Sigmoid colon (tissue), 3 donors: ENCODE data around the gene DNAAF1.

Source experiments
- POLR2A ChIP-seq, 2 donors: fragments of 450-650 bp; IDR thresholded peaks; one replicate each; pipeline ENCODE4 v1.6.1; 2016; ENCODE audit warnings: antibody characterized with exemption in 2 of 2, mild to moderate bottlenecking in 2 of 2, moderate library complexity in 2 of 2
- TF ChIP-seq, protein P1 (sequence below), 4 experiments: fragments of 450-650 bp in 3 of 4; fragments of 200-600 bp in 1 of 4; IDR thresholded peaks; one replicate each; pipeline ENCODE4 v1.5.1; 2016 to 2019; ENCODE audit warnings: antibody characterized with exemption in 4 of 4, mild to moderate bottlenecking in 3 of 4, moderate library complexity in 2 of 4

DNA sequence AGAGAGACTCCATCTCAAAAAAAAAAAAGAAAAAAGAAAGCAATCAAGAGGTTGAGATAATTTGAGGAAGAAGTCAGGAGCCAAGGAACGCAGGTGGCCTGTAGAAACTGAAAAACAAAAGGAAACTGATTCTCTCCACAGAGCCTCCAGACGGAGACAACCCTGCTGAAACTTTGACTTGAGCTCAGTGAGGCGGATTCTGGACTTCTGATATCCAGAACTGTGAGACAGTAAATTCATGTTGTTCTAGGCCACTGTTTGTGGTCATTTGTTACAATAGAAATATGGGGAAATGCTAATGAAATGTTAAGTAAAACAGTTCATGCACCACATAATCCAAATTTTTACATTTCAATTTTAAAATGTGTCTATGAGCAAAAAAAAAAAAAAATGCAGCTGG is 33.6 kb upstream of the DNAAF1 start:
- TF ChIP-seq, protein P1, sequence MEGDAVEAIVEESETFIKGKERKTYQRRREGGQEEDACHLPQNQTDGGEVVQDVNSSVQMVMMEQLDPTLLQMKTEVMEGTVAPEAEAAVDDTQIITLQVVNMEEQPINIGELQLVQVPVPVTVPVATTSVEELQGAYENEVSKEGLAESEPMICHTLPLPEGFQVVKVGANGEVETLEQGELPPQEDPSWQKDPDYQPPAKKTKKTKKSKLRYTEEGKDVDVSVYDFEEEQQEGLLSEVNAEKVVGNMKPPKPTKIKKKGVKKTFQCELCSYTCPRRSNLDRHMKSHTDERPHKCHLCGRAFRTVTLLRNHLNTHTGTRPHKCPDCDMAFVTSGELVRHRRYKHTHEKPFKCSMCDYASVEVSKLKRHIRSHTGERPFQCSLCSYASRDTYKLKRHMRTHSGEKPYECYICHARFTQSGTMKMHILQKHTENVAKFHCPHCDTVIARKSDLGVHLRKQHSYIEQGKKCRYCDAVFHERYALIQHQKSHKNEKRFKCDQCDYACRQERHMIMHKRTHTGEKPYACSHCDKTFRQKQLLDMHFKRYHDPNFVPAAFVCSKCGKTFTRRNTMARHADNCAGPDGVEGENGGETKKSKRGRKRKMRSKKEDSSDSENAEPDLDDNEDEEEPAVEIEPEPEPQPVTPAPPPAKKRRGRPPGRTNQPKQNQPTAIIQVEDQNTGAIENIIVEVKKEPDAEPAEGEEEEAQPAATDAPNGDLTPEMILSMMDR (IDR thresholded peaks at IDR 0.05): no peak
- TF ChIP-seq POLR2A (IDR thresholded peaks at IDR 0.05): no peak
